Upper lobe of left lung (tissue), 6 donors: ENCODE measurements around the gene RUFY3. TPM values are rescaled to one million over a fixed set of nuclear protein-coding genes. Genes with fewer than 3 reads are reported as not detected.
"Not testable (repeated sequence)": the region's sequence is repeated elsewhere in the genome, so short reads cannot be mapped to it uniquely, and the experiment has no call there.

ENCODE experiments used
- ATAC-seq, 2 donors: fragments of 200-7000 bp; cut with Tn5 transposase; one replicate each; pipeline ENCODE4 v1.9.1; 2022; ENCODE audit warnings: mild to moderate bottlenecking in 2 of 2, moderate library complexity in 2 of 2; ENCODE audit not compliant: low FRiP score in 2 of 2
- DNase-seq, 2 donors: peaks; one replicate each; pipeline ENCODE4 v3.0.0-alpha.2; 2019 to 2020
- H3K27ac ChIP-seq, 4 donors: fragments of 200-600 bp; sonication (generic); one replicate each; pipeline ENCODE4 v1.5.1; 2016 to 2019
- H3K27me3 ChIP-seq, 4 donors: fragments of 200-600 bp; sonication (generic); one replicate each; pipeline ENCODE4 v1.5.1; 2017 to 2019
- H3K36me3 ChIP-seq, 4 donors: fragments of 200-600 bp; sonication (generic); one replicate each; pipeline ENCODE4 v1.5.1; 2016 to 2019
- H3K4me1 ChIP-seq, 4 donors: fragments of 200-600 bp; sonication (generic); one replicate each; pipeline ENCODE4 v1.5.1; 2018 to 2019
- H3K4me3 ChIP-seq, 4 donors: fragments of 200-600 bp; sonication (generic); one replicate each; pipeline ENCODE4 v1.5.1; 2017 to 2019; ENCODE audit warnings: mild to moderate bottlenecking in 2 of 4, moderate library complexity in 1 of 4
- H3K9me3 ChIP-seq, 4 donors: fragments of 200-600 bp; sonication (generic); one replicate each; pipeline ENCODE4 v1.5.1; 2018 to 2019
- EP300 ChIP-seq, 4 donors: sonication (generic); formaldehyde crosslinking; IDR thresholded peaks; one replicate each; pipeline ENCODE4 v1.5.1; 2017; ENCODE audit warnings: antibody characterized with exemption in 4 of 4, control low read depth in 2 of 4
- POLR2A ChIP-seq, 4 donors: fragments of 450-650 bp; IDR thresholded peaks; one replicate each; pipeline ENCODE4 v1.5.1; 2016 to 2017; ENCODE audit warnings: antibody characterized with exemption in 4 of 4, mild to moderate bottlenecking in 2 of 4
- POLR2AphosphoS5 ChIP-seq, 2 donors: sonication (generic); formaldehyde crosslinking; IDR thresholded peaks; one replicate each; pipeline ENCODE4 v1.5.1; 2017; ENCODE audit warnings: antibody characterized with exemption in 2 of 2
- WGBS, 2 donors: methylation state at CpG; one replicate each; pipeline ENCODE4 v1.1.5; 2017 to 2018; 5-methylcytosine and 5-hydroxymethylcytosine counted together
- total RNA-seq, 6 donors: library from RNA; depleted of rRNA in 4 of 6; stranded (reverse); fragments of >200 nt in 4 of 6; gene quantifications; one replicate each; pipeline versions ENCODE4 v1.1.0 to v1.2.1, GENCODE V29; 2016 to 2021
- TF ChIP-seq, protein P1 (sequence below), 6 experiments: fragments of 450-650 bp in 4 of 6; fragments of 200-600 bp in 2 of 6; sonication (generic) in 2 of 6; IDR thresholded peaks; one replicate each; pipeline ENCODE4 v1.5.1; 2016 to 2019; ENCODE audit warnings: antibody characterized with exemption in 6 of 6
- donor health status: DM: no; HTN: no; CAD: no; lungs with moderate emphysema.
- donor health status: DM: no; HTN: yes; CAD: no; lungs with severe emphysema.

Gene RUFY3
- total RNA-seq, 6 donors from 2014 or later: 65.1 to 161 (median 80.8) TPM

DNA sequence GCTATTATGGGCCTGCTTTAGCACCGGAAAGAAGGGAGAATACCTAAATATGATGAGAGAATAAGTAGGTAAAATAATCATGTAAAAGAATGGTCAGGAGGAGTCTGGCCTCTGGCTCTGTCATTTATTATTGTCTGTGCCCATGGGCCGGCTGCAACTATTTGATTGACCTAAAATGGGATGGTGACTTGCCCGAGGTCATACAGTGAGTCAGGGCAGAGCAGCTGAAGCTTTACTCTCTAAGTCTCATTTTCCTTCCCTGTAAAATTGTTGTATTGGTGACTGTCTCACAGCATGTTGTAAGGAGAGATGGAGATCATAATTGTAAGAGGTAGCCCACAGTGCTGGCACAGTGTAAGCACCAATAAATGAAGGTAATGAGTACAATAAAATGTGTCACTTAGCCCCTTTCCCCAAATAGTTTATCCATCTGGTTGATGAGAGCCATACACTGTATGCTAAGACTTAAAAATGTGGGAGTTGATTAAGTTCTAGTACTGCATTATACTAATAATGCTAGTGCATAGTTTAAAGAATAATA is 39.6 kb downstream of the RUFY3 start:
- Histone ChIP-seq H3K9me3 (no peaks in the 10 kb centered on the region), H3K27ac (no peak overlapping the region), H3K4me1 (peaks cover 10 to 12% (median 11%) of the 10 kb centered on the region in 4 donors), H3K4me3 (no peak overlapping the region), H3K27me3 (no peaks in the 10 kb centered on the region), H3K36me3 (peaks cover 0 to 27% (median 4%) of the 10 kb centered on the region in 4 donors)
- no peak for TF ChIP-seq POLR2AphosphoS5 (IDR thresholded peaks at IDR 0.05)
- TF ChIP-seq, protein P1, sequence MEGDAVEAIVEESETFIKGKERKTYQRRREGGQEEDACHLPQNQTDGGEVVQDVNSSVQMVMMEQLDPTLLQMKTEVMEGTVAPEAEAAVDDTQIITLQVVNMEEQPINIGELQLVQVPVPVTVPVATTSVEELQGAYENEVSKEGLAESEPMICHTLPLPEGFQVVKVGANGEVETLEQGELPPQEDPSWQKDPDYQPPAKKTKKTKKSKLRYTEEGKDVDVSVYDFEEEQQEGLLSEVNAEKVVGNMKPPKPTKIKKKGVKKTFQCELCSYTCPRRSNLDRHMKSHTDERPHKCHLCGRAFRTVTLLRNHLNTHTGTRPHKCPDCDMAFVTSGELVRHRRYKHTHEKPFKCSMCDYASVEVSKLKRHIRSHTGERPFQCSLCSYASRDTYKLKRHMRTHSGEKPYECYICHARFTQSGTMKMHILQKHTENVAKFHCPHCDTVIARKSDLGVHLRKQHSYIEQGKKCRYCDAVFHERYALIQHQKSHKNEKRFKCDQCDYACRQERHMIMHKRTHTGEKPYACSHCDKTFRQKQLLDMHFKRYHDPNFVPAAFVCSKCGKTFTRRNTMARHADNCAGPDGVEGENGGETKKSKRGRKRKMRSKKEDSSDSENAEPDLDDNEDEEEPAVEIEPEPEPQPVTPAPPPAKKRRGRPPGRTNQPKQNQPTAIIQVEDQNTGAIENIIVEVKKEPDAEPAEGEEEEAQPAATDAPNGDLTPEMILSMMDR (IDR thresholded peaks at IDR 0.05): no peak
- no peak for TF ChIP-seq POLR2A (IDR thresholded peaks at IDR 0.05)
- no peak for TF ChIP-seq EP300 (IDR thresholded peaks at IDR 0.05)
- ATAC-seq (no peak), DNase-seq (no peak)
- 89 to 94% methylated on average over 3 of the region's 3 CpGs for WGBS, 2 donors

DNA sequence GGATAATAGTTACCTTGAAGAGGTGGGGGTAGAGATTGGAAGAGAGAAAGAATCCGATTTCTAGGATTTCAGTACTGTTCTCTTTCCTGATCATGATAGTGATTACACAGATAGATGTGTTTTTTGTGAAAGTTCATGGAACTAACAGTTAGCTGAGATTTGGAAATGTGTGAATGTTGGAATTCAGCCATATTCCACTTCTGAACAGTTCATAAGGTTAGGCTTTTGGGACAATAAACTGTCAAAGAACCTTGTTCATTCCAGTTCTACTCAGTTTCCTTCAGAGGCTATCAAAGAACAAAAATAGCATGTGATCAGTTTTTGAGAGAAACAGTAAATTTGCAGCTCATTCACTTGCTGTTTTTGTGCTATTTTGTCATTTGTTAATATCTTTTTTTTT is 43.6 kb downstream of the RUFY3 start:
- no peaks in the 10 kb centered on the region for H3K27me3 ChIP-seq
- peaks cover 0 to 54% (median 13%) of the 10 kb centered on the region in 4 donors for H3K36me3 ChIP-seq
- WGBS, 2 donors: 91 to 92% methylated on average over 1 of the region's 1 CpG
- H3K4me1 ChIP-seq: no peaks in the 10 kb centered on the region
- H3K27ac ChIP-seq: no peak overlapping the region
- H3K9me3 ChIP-seq: no peaks in the 10 kb centered on the region
- TF ChIP-seq POLR2A (IDR thresholded peaks at IDR 0.05) (no peak), POLR2AphosphoS5 (IDR thresholded peaks at IDR 0.05) (no peak)
- ATAC-seq (no peak), DNase-seq (no peak)
- H3K4me3 ChIP-seq: no peak overlapping the region

GRCh38 chr4:70768301-70768948 is 46.7 kb downstream of the RUFY3 start:
- no peak overlapping the region for H3K27ac ChIP-seq
- no peak for DNase-seq

GRCh38 chr4:70769396-70769795 is 47.6 kb downstream of the RUFY3 start:
- not testable (repeated sequence) for ATAC-seq, H3K4me3 ChIP-seq, H3K9me3 ChIP-seq, H3K27me3 ChIP-seq, H3K27ac ChIP-seq, H3K4me1 ChIP-seq, DNase-seq
- 84 to 100% methylated on average over 1 of the region's 1 CpG for WGBS, 2 donors
- peaks cover 0 to 62% (median 12%) of the 10 kb centered on the region in 4 donors for H3K36me3 ChIP-seq

More at GRCh38 chr4:70768301-70768948, 46.7 kb downstream of the RUFY3 start:
- WGBS, 2 donors: 85 to 92% methylated on average over 3 of the region's 3 CpGs
- no peaks in the 10 kb centered on the region for H3K27me3 ChIP-seq
- no peak overlapping the region for H3K4me3 ChIP-seq
- H3K4me1 ChIP-seq: no peaks in the 10 kb centered on the region
- no peak for ATAC-seq
- peaks cover 0 to 66% (median 12%) of the 10 kb centered on the region in 4 donors for H3K36me3 ChIP-seq
- TF ChIP-seq POLR2AphosphoS5 (IDR thresholded peaks at IDR 0.05): no peak
- TF ChIP-seq POLR2A (IDR thresholded peaks at IDR 0.05): no peak
- TF ChIP-seq, protein P1 (IDR thresholded peaks at IDR 0.05): no peak
- no peak for TF ChIP-seq EP300 (IDR thresholded peaks at IDR 0.05)
- no peaks in the 10 kb centered on the region for H3K9me3 ChIP-seq

GRCh38 chr4:70772929-70773555 is 51.3 kb downstream of the RUFY3 start:
- ATAC-seq: no peak
- H3K9me3 ChIP-seq: no peaks in the 10 kb centered on the region
- no peak overlapping the region for H3K27ac ChIP-seq
- H3K4me1 ChIP-seq: peaks cover 0 to 4% (median 1%) of the 10 kb centered on the region in 4 donors
- WGBS, 2 donors: 75 to 86% methylated on average over 6 of the region's 6 CpGs
- TF ChIP-seq POLR2AphosphoS5 (IDR thresholded peaks at IDR 0.05) (no peak), POLR2A (IDR thresholded peaks at IDR 0.05) (no peak), EP300 (IDR thresholded peaks at IDR 0.05) (no peak)
- TF ChIP-seq, protein P1 (IDR thresholded peaks at IDR 0.05): no peak
- H3K27me3 ChIP-seq: no peaks in the 10 kb centered on the region
- H3K4me3 ChIP-seq: no peak overlapping the region
- H3K36me3 ChIP-seq: peaks cover 0 to 56% (median 9%) of the 10 kb centered on the region in 4 donors
- DNase-seq: no peak
